ENCODE data around the gene PPP1R13B.
A peak's percentile ranks its signal among the peaks of the same experiment; 100 is the strongest.

PPP1R13B gene

DNA sequence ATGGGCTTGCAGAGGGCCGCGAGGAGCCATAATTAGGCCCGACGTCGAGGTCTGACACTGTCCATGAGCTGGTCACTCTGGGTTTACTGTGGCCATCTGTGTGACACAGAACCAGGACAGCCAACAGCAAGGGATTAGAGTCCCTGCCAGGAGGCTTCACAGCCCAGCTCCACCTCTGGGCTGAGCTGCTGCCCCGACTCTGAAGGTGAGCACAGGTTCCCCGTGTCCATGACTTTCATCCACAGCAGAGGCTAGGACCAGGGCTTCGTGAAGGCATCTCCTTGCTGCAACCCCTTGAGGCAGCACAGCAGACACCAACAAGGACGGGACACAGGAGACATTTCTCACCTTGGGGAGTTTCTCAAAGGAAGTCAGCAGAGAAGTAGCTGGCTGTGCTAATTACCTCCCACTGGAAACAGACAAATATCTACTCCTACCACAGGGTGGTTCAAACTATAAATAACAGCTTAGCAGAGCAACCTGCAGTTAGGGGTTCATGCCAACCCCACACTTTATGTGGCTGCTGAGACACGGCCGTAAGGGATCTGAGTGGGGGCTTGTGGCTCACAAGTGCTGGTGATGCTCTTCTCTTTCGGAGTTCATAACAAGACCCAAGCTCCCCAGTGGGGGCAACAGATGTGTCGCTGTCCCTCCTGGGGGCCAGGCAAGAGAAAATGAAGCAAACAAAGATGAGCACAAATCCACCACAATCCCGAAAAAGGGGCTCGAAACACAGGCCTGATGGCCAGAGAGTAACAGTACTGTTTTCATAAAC is 102.6 kb downstream of the PPP1R13B start:
- no peak for DNase-seq (ENCODE audit: low read depth)

DNA sequence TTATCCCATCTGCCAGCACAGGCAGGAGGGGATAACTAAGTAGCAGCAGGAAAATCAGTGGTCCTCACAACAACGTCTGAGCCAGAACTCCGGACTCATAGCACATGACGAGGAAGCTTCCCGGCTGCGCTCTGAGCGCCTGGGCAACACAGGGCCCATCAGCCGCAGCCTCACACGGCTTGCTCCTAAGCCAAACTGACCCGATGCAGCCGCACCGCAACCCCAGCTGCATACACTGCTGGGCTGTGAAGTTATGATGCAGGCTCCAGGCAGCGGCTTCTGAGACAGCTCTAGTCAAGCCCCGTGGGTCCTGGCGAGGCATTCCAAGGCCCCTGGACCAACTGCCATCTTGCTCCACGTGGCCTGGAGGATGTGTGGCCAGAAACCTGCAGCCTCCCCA is 103.7 kb downstream of the PPP1R13B start:
- DNase-seq (ENCODE audit: low read depth), result no peak

DNA sequence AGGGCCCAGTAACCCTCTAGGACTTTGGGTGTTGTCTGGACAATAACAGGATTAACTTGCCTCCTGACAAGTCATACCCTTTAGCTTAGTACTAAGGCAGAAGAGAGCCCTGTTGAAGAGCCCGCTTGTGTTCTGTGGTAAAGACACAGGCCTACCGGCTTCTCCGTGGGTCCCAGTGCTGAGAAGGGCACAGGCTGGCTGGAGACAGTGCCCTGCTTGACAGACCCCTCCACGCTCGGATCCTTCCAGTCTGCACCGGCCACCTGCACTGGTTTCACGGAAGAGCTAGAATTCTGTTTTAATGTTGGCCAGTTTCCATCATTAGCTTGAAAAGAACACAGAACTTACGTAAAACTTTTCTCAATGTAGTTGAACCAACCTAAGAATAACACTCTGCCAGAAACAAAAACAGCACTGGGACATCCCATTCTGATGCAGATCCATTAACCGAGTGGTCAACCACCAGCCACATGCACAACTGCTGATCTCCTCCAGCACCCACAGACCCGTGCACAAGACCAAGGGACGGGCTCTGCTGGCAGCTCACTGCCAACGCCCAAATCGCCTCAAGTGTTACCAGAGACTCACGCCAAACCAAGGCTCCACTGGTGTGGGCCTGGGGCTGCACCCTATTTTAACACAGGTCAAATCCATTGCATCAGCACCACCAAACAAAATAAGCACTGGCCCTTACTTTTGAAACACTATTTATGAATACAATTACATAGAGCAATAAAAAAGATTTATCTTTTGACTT is 104.7 kb downstream of the PPP1R13B start:
- DNase-seq (ENCODE audit: low read depth), result no peak

- no peak for DNase-seq (ENCODE audit: low read depth)
These were observed 105.5 kb downstream of the PPP1R13B start for GRCh38 chr14:103741876-103742275.

DNA sequence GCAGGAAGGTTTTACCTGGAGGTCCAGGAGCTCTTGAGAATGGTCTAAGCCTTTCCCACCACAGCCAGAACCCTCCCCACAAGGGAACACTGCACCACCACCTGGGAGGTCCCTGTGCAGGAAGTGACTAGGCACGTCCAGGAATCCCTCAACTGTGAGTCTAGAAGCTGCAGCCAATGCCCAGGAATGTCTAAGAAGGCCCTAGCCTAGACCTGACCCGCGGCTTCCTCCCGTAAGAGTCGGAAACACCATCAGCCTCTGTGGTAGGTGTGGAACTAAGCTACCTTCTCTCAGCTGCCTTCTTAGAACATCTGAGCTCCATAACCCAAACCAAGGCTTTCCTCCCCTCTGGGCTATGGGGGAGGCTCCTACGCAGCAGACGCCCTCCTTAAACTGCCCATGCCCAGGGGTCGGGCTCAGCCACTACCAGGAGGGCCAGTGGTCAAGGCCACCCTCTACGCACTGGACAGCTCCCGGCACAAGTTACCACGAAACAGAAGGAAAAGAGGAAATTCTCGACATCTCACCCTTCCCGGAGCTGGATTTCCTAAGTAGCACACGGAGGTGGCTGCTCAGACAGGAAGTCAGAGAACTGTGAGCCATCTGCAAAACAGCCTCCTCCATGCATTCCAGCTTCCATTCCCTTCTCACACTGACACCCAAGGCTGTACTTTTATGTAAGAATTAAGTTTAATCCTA is 106.2 kb downstream of the PPP1R13B start:
- peak; percentile 45 for DNase-seq (ENCODE audit: low read depth)

DNA sequence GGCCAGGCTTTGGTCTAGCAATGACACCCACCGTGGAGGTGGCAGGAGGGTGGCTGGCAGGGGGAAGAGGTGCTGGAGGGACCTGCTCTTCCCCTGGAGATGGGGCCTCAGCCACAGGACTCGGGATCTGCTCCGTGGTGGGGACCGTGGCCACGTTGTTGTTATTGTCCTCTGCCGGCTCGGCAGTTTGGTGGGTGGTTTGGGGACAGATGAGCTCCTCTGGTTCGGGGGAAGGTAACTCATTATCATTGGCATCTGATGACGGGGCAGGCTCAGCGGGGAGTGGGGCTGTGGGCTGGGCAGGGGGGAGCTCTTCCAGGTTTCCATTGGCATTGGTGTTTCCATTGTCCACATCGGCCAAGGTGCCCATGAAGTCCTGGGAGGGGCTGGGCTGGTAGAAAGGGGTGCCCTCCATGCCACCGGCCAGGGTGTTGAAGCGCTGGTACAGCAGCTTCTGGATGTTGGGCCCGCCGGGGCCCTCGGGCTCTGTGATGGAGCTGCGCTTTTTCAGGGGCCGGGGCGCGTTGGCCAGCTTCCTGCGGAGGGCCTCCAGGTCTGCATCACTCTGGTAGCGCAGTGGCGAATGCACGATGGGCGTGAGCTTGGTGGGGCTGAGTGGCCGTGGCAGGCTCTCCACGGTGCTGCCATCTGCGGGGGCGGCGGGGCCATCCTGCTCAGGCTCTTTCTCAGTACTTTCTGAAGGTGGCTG is 107.4 kb downstream of the PPP1R13B start:
- no peak for DNase-seq (ENCODE audit: low read depth)

GRCh38 chr14:103739466-103739792 is 107.9 kb downstream of the PPP1R13B start:
- no peak for DNase-seq (ENCODE audit: low read depth)

DNA sequence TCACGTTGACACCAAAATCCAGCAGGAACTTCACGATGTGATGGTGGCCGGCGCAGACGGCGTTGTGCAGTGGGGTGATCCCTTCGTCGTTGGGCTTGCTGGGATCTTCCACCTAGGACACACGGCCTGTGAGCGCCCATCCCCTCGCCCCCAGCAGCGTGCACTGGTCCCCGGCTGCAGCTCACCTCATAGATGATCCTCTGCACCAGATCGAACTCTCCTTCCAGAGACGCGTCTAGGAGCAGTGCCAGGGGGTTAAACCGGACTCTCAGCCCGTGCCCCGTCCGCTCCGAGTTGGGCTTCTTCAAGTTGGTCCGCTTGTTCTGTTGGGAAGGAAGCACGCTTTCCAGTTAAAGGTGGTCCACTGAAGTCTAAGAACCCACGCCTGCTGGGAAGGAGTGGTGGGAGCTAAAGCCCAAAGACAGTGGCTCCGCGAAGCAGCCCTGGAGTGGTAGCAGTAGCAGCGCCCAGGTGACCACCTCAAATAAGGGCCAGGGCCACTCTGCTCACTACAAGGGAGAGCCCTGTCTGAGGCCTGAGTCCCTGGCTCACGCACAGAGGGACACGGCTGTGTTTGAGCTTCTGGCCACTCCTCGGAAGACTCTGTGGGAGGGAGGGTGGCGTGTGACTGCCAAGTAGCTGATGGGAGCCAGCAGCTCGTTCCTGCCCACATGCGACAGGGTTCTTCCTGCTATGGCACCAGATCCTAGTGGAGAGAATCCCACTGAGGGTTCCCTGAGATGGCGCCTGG is 108.5 kb downstream of the PPP1R13B start:
- DNase-seq (ENCODE audit: low read depth), result no peak

GRCh38 chr14:103738166-103738565 is 109.2 kb downstream of the PPP1R13B start:
- no peak for DNase-seq (ENCODE audit: low read depth)

GRCh38 chr14:103737432-103738045 is 109.8 kb downstream of the PPP1R13B start:
- no peak for DNase-seq (ENCODE audit: low read depth)

DNA sequence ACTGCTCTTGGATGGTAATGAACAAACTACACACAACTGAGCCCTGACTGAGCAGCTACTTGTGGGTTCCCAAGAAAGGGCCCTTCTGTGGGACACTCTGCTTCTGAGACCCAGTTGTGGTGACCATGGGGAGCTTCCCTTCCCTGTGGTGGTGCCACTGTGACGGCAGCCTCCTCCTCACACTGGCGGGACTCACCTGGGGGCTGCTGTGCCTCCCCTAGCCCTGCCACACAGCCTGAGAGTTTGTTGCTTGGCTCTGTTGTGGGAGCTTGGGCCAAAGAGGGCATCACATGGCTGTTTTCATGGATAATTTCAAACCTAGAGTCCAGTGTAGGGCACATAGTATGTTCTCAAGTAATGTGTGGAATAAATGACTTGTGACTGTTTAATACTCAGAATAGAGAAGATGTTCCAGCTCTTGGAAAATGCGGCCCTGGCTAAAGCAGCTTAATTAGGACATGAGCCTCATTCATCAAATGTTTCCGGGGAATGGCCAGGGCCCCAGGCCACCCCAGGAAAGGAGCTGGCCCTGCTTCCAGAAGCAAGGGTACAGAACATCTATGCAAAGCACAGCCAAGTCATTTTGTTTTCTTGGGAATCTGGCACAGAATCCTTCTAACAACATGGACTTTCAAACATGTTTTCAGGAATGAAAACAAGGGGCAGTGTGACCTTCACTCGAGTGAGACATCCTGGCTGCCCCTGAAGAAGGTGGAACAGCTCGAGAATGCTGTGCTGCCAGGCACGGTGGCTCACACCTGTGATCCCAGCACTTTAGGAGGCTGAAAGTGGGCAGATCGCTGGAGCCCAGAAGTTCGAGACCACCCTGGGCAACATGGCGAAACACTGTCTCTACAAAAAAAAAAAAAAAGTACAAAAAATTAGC is 110.6 kb downstream of the PPP1R13B start:
- DNase-seq (ENCODE audit: low read depth), result no peak

- DNase-seq (ENCODE audit: low read depth), result no peak
These were observed 111.4 kb downstream of the PPP1R13B start for GRCh38 chr14:103735815-103736545.

GRCh38 chr14:103735439-103735814 is 111.9 kb downstream of the PPP1R13B start:
- DNase-seq (ENCODE audit: low read depth), result no peak

DNA sequence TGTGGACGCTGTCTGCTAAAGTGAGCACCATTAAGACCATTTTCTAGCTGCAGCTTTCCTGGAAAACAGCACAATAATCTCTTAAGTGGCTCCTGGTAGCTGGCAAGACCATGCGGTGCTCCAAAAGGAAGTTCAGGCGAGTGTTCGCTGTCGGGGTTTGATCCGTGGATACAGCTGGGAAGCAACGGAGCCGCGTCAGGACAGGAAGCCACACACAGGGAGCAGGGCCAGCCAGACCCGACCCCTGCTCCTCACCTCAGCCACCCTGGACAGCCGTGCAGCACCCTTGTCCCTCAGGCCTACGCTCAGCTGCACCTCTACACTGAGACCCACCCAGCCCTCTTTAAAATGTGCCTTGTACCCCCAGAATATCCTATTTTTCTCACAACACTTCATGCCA is 112.4 kb downstream of the PPP1R13B start:
- DNase-seq (ENCODE audit: low read depth), result no peak

DNA sequence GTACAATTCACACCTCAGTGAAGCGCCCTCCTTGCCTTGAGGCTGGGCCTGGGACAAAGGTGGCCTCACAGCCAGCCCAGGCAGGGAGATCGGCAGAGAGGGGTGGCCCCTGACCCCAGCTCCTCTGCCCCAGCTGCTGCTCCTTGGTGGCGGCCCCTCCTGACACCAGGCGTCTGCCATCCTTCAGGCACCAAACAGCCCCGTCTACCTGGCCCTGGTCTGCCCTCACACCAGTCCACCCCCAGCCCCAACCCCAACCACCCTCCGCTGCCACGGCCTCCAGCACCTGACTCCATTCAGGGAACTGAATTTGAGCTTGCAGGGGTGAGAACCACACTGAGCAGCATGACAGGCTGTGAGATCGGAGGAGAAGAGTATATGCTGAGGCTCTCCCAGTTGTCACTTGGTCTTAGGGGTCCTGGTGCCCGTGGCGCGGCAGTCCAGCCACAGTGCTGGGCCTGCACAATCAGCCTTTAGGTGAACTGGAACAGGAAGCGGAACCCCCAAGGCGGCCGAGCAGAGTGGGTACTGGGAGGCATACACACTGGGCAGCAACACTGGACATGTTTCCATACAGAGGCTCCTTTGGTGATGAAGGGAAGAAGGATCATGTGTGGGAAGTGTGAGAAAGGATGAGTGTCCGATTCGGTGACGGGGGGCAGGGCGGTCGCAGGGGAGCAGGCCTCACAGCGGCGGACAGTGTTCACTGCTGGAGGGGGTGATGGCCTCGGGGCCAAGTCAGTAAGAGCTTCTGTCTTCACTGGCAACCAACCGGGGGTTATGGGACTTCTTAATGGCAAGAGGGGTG is 113.1 kb downstream of the PPP1R13B start:
- DNase-seq (ENCODE audit: low read depth), result no peak

DNA sequence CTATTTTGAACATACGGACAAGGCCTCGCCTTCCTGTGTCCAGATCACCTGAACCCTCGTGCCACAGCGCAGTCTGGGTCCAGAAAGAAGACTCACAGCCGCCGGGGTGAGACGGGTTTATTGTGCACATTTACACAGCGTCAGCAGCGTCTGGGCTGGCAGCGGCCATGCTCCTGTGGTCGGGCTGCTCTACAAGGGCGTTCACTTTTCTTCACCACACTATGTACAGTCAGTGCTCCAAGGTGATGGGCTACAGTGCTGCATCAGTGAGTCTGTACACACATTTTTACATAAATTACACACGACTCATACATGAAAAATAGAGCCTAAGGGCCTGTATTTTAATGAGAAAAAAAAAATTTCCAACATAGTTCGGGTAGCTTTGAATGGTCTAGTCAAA is 113.7 kb downstream of the PPP1R13B start:
- DNase-seq (ENCODE audit: low read depth), result peak; percentile 66

DNA sequence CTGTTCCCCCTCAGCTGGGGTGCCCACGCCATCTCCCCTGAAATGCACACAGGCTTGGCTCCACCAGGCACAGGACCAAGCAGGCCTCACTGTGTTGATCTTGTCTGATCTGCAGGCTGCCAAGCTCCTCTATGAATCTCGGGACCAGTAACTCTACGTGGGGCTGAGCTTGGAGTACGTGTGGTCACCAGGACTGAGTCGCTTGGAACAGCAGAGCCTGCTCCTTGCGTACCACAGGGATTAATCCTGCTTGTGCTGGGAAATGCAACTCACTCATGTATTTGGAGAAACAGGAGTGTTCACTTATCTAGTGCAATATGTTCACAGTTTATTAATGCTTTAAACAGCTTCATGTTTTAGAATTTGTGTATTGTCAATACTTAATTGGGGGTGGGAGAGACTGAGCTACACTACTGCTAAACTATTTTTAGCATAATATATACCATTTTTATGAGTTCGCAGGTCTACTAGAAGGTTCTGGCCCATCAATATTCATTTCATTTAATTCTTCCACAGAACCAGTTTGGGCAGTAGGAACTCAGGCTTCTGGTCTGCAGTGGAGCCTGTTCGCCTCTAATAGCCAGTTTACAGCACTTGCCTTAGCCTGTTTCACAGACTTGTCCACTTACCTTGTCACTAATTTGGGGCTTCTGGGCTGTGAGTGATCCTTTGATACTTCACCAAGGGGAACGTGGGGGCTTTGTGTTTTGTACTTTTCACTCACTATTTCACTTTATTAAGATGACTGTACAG is 114.3 kb downstream of the PPP1R13B start:
- DNase-seq (ENCODE audit: low read depth), result no peak
